GM12865 (cell line): ENCODE results near the gene KYNU.
A peak's percentile ranks its signal among the peaks of the same experiment; 100 is the strongest.

ENCODE experiments used
- DNase-seq: peaks from one replicate; pipeline ENCODE4 v3.0.0; 2010; ENCODE audit warnings: low read depth
- H3K4me3 ChIP-seq: 2 replicates; pipeline ENCODE4 v1.5.1; 2011; ENCODE audit warnings: mild to moderate bottlenecking, low read depth, low read length, control low read depth
- CTCF ChIP-seq: IDR thresholded peaks from 2 replicates; pipeline ENCODE4 v1.5.1; 2011; ENCODE audit warnings: low read length, control low read depth, low read depth, inconsistent platforms; ENCODE audit not compliant: insufficient read depth; ENCODE audit errors: missing control alignments

The KYNU gene

GRCh38 chr2:142877216-142877838 lies at the start of gene KYNU:
TSS of gene KYNU (plus strand) at chr2:142877664. CDS start at chr2:142885368, 7,704 bp downstream.
- TF ChIP-seq CTCF, result no peak
- peak within 1 kb of the TSS; percentile 95 for H3K4me3 ChIP-seq
- peak; percentile 77 for DNase-seq

DNA sequence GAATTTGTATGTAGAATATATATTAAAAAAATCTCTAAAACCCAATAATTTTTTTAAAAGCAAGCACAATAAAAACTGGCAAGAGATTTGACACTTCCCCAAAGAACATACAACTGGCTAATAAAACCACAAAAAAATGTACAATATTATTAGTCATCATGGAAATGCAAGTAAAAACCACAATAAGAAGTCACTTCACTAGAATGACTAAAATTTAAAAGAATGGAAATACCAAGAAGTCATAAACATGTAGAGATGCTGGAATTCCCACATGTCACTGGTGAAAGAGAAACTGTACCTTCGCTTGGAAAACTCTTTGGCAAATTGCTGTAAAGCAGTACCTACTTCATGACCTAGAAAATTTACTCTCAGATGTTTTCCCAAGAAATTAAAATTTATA lies 43.4 kb upstream of the KYNU start:
- DNase-seq, result no peak
- H3K4me3 ChIP-seq, result no peak overlapping the region
- TF ChIP-seq CTCF, result no peak

DNA sequence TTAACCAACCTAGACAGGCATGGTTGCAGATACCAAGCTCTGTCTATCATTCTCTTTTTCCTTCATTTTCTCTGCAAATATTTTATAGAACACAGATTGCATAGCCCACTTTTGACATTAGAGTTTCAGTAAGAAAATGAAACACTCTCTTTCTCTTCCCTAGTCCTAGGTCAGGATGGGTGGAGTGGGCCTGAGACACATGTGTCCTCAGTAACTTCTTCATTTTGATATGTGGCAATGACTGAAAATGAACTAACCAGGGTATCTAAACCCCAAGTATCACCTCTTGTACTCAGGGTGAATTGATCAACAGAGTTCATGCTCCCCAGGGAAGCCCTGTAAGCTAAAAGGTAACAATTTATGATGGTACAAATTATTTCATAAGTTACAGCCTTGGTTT lies 37.0 kb upstream of the KYNU start:
- TF ChIP-seq CTCF, result no peak
- no peak for DNase-seq
- H3K4me3 ChIP-seq, result no peak overlapping the region

GRCh38 chr2:142841788-142842187 lies 35.7 kb upstream of the KYNU start:
- DNase-seq, result no peak
- H3K4me3 ChIP-seq, result no peak overlapping the region
- TF ChIP-seq CTCF, result no peak

DNA sequence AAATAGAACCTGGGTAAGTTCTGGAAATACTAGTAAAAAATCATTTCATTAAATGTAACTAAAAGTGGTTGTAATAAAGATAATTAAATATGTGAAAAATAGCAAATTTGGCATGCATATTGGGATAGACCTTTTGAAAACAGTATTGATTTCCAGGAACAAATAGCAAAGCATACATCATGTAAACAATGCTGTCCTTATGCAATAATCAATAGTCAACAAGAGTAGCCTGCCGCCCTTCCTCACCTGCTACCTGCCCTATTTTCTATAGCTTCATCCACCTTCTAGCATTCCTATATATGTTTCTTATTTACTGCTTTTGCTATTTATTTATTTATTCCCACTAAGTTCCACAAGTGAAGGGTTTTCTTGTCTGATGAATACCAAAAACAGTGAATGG lies 35.1 kb upstream of the KYNU start:
- DNase-seq, result no peak
- no peak for TF ChIP-seq CTCF
- H3K4me3 ChIP-seq, result no peak overlapping the region

- no peak for DNase-seq
- H3K4me3 ChIP-seq, result no peak overlapping the region
- TF ChIP-seq CTCF, result no peak
These were observed 33.7 kb upstream of the KYNU start for GRCh38 chr2:142843731-142844130.

- H3K4me3 ChIP-seq, result no peak overlapping the region
- TF ChIP-seq CTCF, result no peak
- DNase-seq, result no peak
These were observed 29.3 kb upstream of the KYNU start for GRCh38 chr2:142848023-142848606.
